ENCODE measurements around the gene XPO5. TPM values are rescaled to one million over a fixed set of nuclear protein-coding genes. Genes with fewer than 3 reads are reported as not detected.
A peak's percentile ranks its signal among the peaks of the same experiment; 100 is the strongest.

Gene XPO5
- total and polyA plus RNA-seq, 9 of the 15 experiments (the other 6 are each of a cell fraction or from before 2014, with no cell fraction given), result 36.0 to 170 (median 99.1) TPM

- TF ChIP-seq FOXP1 (CRISPR knock-in tag; IDR thresholded peaks at IDR 0.05) (no peak), MEF2D (tag; conservative IDR thresholded peaks at IDR 0.05; ENCODE audit: low read depth) (peak; percentile 72; the same call in 1 of the 2 replicates), ZNF431 (CRISPR knock-in tag; IDR thresholded peaks at IDR 0.05) (0 out of 2 replicates have a peak, but pooled peaks have one; percentile 14), SRSF9 (IDR thresholded peaks at IDR 0.05; ENCODE audit: borderline replicate concordance, low read depth, low read length) (no peak), RHOXF2B (CRISPR knock-in tag; conservative IDR thresholded peaks at IDR 0.05) (no peak), HDAC6 (IDR thresholded peaks at IDR 0.05; ENCODE audit: low read depth, low read length) (no peak), NCOA6 (IDR thresholded peaks at IDR 0.05) (no peak), ZNF12 (CRISPR knock-in tag; IDR thresholded peaks at IDR 0.05) (no peak), ZFP1 (CRISPR knock-in tag; IDR thresholded peaks at IDR 0.05) (no peak), KLF6 (CRISPR knock-in tag; IDR thresholded peaks at IDR 0.05; ENCODE audit: borderline replicate concordance) (peak; percentile 88), MAZ (CRISPR knock-in tag; conservative IDR thresholded peaks at IDR 0.05 in 1 of 2, IDR thresholded peaks at IDR 0.05 in 1 of 2) (peak in 1 of 2 experiments; percentile 39; a peak in 1 of 4 replicates), SMARCC2 (IDR thresholded peaks at IDR 0.05; ENCODE audit: low read depth) (peak; percentile 50; the same call in 1 of the 2 replicates), MAX (CRISPR knock-in tag; IDR thresholded peaks at IDR 0.05) (no peak), MTA3 (IDR thresholded peaks at IDR 0.05; ENCODE audit: borderline replicate concordance) (no peak), ZNF253 (CRISPR knock-in tag; conservative IDR thresholded peaks at IDR 0.05) (no peak), CUX1 (CRISPR knock-in tag; IDR thresholded peaks at IDR 0.05) (no peak), ELF4 (CRISPR knock-in tag; IDR thresholded peaks at IDR 0.05) (peak; percentile 73; the same call in 1 of the 2 replicates), ZNF780A (CRISPR knock-in tag; IDR thresholded peaks at IDR 0.05) (no peak)
- TF ChIP-seq, protein P1, sequence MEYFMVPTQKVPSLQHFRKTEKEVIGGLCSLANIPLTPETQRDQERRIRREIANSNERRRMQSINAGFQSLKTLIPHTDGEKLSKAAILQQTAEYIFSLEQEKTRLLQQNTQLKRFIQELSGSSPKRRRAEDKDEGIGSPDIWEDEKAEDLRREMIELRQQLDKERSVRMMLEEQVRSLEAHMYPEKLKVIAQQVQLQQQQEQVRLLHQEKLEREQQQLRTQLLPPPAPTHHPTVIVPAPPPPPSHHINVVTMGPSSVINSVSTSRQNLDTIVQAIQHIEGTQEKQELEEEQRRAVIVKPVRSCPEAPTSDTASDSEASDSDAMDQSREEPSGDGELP (CRISPR knock-in tag; IDR thresholded peaks at IDR 0.05; ENCODE audit: borderline replicate concordance), result no peak
- TF ChIP-seq, protein P2, sequence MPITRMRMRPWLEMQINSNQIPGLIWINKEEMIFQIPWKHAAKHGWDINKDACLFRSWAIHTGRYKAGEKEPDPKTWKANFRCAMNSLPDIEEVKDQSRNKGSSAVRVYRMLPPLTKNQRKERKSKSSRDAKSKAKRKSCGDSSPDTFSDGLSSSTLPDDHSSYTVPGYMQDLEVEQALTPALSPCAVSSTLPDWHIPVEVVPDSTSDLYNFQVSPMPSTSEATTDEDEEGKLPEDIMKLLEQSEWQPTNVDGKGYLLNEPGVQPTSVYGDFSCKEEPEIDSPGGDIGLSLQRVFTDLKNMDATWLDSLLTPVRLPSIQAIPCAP (CRISPR knock-in tag; IDR thresholded peaks at IDR 0.05; ENCODE audit: borderline replicate concordance), result no peak
- TF ChIP-seq, protein P3, sequence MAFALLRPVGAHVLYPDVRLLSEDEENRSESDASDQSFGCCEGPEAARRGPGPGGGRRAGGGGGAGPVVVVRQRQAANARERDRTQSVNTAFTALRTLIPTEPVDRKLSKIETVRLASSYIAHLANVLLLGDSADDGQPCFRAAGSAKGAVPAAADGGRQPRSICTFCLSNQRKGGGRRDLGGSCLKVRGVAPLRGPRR (CRISPR knock-in tag; IDR thresholded peaks at IDR 0.05), result 0 out of 2 replicates have a peak, but pooled peaks have one; percentile 20
Observed at GRCh38 chr6:43570876-43571441, 4.9 kb downstream of the XPO5 start (continued).
